ENCODE measurements around the gene GZMB.
"Not testable (repeated sequence)": the region's sequence is repeated elsewhere in the genome, so short reads cannot be mapped to it uniquely, and the experiment has no call there.

Gene GZMB

GRCh38 chr14:24634158-24634557, at the start of gene GZMB:
Gene GZMB, minus strand, starts transcription at chr14:24634190. Its CDS starts 30 bp downstream, at chr14:24634160.
- DNase-seq: no peak

GRCh38 chr14:24681056-24681455, 47.1 kb upstream of the GZMB start:
- DNase-seq: no peak

- DNase-seq: no peak
These were observed 46.5 kb upstream of the GZMB start for GRCh38 chr14:24680516-24680915.

GRCh38 chr14:24679248-24679961, 45.4 kb upstream of the GZMB start:
- DNase-seq: no peak

GRCh38 chr14:24678801-24679247, 44.8 kb upstream of the GZMB start:
- DNase-seq: peak; percentile 28 to 88

- DNase-seq: no peak
These were observed 44.0 kb upstream of the GZMB start for GRCh38 chr14:24677956-24678355.

- peak in 1 of 2 donors; percentile 25 for DNase-seq
These were observed 40.4 kb upstream of the GZMB start for GRCh38 chr14:24674204-24674970.

- peak in 1 of 2 donors; percentile 36 for DNase-seq
These were observed 39.7 kb upstream of the GZMB start for GRCh38 chr14:24673534-24674203.

GRCh38 chr14:24673059-24673458, 39.1 kb upstream of the GZMB start:
- peak in 1 of 2 donors; percentile 9 for DNase-seq

- DNase-seq: no peak
These were observed 36.6 kb upstream of the GZMB start for GRCh38 chr14:24670594-24670993.

- no peak for DNase-seq
These were observed 35.7 kb upstream of the GZMB start for GRCh38 chr14:24669651-24670050.

GRCh38 chr14:24665440-24665991, 31.5 kb upstream of the GZMB start:
- no peak for DNase-seq

- DNase-seq: no peak
These were observed 30.4 kb upstream of the GZMB start for GRCh38 chr14:24664366-24664765.

GRCh38 chr14:24662753-24663152, 28.8 kb upstream of the GZMB start:
- DNase-seq: peak in 1 of 2 donors; percentile 38

GRCh38 chr14:24659916-24660570, 26.1 kb upstream of the GZMB start:
- DNase-seq: no peak

- not testable (repeated sequence) for DNase-seq
These were observed 14.4 kb upstream of the GZMB start for GRCh38 chr14:24648361-24648760.

- DNase-seq: no peak
These were observed 5.9 kb upstream of the GZMB start for GRCh38 chr14:24639905-24640304.

GRCh38 chr14:24639270-24639669, 5.3 kb upstream of the GZMB start:
- no peak for DNase-seq

- no peak for DNase-seq
These were observed 637 bp downstream of the GZMB start for GRCh38 chr14:24633353-24633752.

GRCh38 chr14:24632761-24633160, 1.2 kb downstream of the GZMB start:
- DNase-seq: no peak

GRCh38 chr14:24632336-24632735, 1.7 kb downstream of the GZMB start:
- DNase-seq: no peak

- DNase-seq: no peak
These were observed 2.1 kb downstream of the GZMB start for GRCh38 chr14:24631749-24632335.

Measured in bone marrow (tissue), 2 donors.